ENCODE results near the gene TMPRSS6. TPM values are rescaled to one million over a fixed set of nuclear protein-coding genes. Genes with fewer than 3 reads are reported as not detected.
A peak's percentile ranks its signal among the peaks of the same experiment; 100 is the strongest.

The TMPRSS6 gene
- total and polyA plus RNA-seq, 12 donors = under 0.01 to 1.2 (median 0.08) TPM; not detected in 7

- peaks cover 6% of the 10 kb centered on the region for H3K27me3 ChIP-seq
- DNase-seq = no peak
- intact Hi-C loops (cut with DNase I) = no loop called here
- peaks cover 0 to 11% of the 10 kb centered on the region in 2 donors for H3K4me1 ChIP-seq (replicated peaks in 1 of 2)
- peaks cover 0 to 22% of the 10 kb centered on the region in 2 donors for H3K36me3 ChIP-seq (replicated peaks in 1 of 2)
- no peak overlapping the region for H3K4me3 ChIP-seq
- H3K27ac ChIP-seq = no peak overlapping the region
- TF ChIP-seq POLR2A (IDR thresholded peaks at IDR 0.05) (no peak), CTCF (IDR thresholded peaks at IDR 0.05) (no peak)
- H3K9me3 ChIP-seq (replicated peaks in 1 of 3) = no peaks in the 10 kb centered on the region
- 55 to 67% (median 62%) methylated on average over 5 to 7 of the region's 7 CpGs for WGBS, 4 donors
Observed at GRCh38 chr22:37062376-37062675, 47.2 kb downstream of the TMPRSS6 start.

DNA sequence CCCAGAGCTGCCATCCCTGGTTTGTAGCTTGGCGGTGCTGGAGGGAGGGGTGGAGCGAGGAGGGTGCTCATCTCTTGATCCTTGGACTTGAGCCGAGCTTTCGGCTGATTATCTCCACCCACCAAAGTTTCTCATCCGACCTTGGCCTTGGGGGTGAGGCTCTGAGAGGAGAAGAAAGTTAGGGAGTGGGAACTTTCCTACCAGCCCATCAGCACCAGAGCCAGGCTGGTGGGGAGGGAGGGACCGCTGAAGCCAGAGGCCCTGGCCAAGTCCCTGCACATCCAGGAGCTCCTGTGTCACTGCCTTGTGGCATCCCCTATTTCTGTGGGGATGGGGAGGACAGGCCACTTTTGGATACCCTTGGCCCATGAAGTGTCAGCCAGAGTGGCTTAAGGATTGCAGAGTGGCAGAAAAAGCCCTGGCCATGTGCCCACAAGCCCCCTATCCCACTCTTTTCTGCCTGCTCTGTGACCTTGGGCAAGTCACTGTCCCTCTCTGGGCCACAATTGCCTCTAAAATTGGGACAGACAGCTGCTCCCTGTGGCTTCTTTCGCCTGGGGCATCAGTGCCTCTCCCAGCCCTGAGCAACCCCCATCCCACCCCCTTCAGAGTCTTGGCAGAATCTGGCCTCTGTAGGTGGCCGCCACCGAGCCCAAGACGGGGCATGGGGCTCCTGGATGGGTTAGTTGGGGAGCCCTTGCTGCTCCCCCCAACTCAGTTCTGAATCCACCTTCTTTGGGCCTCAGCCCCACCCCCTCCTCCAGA lies 47.7 kb downstream of the TMPRSS6 start:
- peaks cover 0 to 27% of the 10 kb centered on the region in 2 donors for H3K36me3 ChIP-seq (replicated peaks in 1 of 2)

GRCh38 chr22:37060801-37061610 lies 48.5 kb downstream of the TMPRSS6 start:
- Histone ChIP-seq H3K9me3 (replicated peaks in 1 of 3) (no peaks in the 10 kb centered on the region), H3K4me3 (no peak overlapping the region), H3K27ac (no peak overlapping the region), H3K36me3 (replicated peaks in 1 of 2) (peaks cover 0 to 34% of the 10 kb centered on the region in 2 donors), H3K4me1 (replicated peaks in 1 of 2) (peaks cover 0 to 11% of the 10 kb centered on the region in 2 donors), H3K27me3 (no peaks in the 10 kb centered on the region)
- intact Hi-C loops (cut with DNase I) = no loop called here
- 72 to 78% (median 75%) methylated on average over 23 to 28 of the region's 28 CpGs for WGBS, 4 donors
- TF ChIP-seq CTCF (IDR thresholded peaks at IDR 0.05) (no peak), POLR2A (IDR thresholded peaks at IDR 0.05) (no peak)
- DNase-seq = no peak

More for the DNA sequence above, 47.7 kb downstream of the TMPRSS6 start:
- Histone ChIP-seq H3K27ac (peak overlapping the region in 2 of 5 donors; percentile 34 to 45), H3K9me3 (replicated peaks in 1 of 3) (no peaks in the 10 kb centered on the region), H3K4me3 (no peak overlapping the region), H3K27me3 (peaks cover 3% of the 10 kb centered on the region), H3K4me1 (replicated peaks in 1 of 2) (peaks cover 0 to 11% of the 10 kb centered on the region in 2 donors)
- intact Hi-C loops (cut with DNase I) = no loop called here
- DNase-seq = peak; percentile 54 to 79 (median 74)
- TF ChIP-seq POLR2A (IDR thresholded peaks at IDR 0.05) (no peak), CTCF (IDR thresholded peaks at IDR 0.05) (no peak)
- WGBS, 4 donors = 53 to 80% (median 62%) methylated on average over 8 to 10 of the region's 10 CpGs

DNA sequence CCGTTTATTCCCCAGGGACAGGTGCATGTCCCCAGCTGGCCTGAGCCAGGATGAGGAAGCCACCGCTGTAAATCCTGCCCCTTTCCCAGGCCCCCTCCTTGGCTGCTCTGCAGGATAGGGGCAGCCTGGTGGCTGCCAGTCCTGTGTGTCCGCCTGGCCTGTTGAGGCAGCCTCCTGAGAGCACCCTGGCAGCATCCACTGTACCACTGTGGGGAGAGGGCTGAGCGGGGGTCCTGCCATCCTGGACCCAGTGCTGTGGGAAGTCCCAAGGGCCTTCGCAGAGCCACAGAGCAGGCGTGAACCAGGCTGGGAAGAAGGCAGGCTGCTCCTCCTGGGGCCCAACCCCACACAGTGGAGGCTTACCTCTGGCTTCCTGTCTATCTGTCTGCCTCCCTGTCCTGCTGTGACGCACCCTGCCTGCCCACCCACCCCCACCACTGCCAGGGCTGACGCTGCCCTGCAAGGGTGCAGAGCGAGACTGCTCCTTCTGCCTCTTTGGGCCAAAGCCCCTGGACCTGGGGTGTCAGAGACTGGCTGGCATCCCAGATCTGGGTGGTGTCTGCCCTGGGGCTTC lies 49.5 kb downstream of the TMPRSS6 start:
- Histone ChIP-seq H3K4me3 (no peak overlapping the region), H3K9me3 (replicated peaks in 1 of 3) (no peaks in the 10 kb centered on the region), H3K27me3 (no peaks in the 10 kb centered on the region), H3K27ac (no peak overlapping the region), H3K36me3 (replicated peaks in 1 of 2) (peaks cover 0 to 36% of the 10 kb centered on the region in 2 donors), H3K4me1 (replicated peaks in 1 of 2) (peaks cover 0 to 11% of the 10 kb centered on the region in 2 donors)
- WGBS, 4 donors = 89 to 91% methylated on average over 8 to 9 of the region's 9 CpGs; no CpG with 5 or more reads in 2 of the 4 donors
- TF ChIP-seq CTCF (IDR thresholded peaks at IDR 0.05) (no peak), POLR2A (IDR thresholded peaks at IDR 0.05) (no peak)
- DNase-seq = no peak
- intact Hi-C loops (cut with DNase I) = no loop called here

Measured in adrenal gland (tissue), 12 donors.